ENCODE results near the gene NT5C1A. TPM values are rescaled to one million over a fixed set of nuclear protein-coding genes. Genes with fewer than 3 reads are reported as not detected.

NT5C1A gene
- total RNA-seq, 1 donor from 2014 or later, result not detected

GRCh38 chr1:39681999-39682398 lies 10.1 kb upstream of the NT5C1A start:
- H3K27me3 ChIP-seq (ENCODE audit: control insufficient read depth, insufficient read depth, low read length), result peaks cover 51% of the 10 kb centered on the region
- TF ChIP-seq CTCF (IDR thresholded peaks at IDR 0.05; ENCODE audit: insufficient read depth, low read length, poor library complexity, severe bottlenecking), result no peak
- no peak for DNase-seq (ENCODE audit: low read depth)
- no peak overlapping the region for H3K4me3 ChIP-seq (ENCODE audit: low read depth, low read length)
- H3K36me3 ChIP-seq (ENCODE audit: control insufficient read depth, insufficient read depth, low read length), result no peaks in the 10 kb centered on the region

DNA sequence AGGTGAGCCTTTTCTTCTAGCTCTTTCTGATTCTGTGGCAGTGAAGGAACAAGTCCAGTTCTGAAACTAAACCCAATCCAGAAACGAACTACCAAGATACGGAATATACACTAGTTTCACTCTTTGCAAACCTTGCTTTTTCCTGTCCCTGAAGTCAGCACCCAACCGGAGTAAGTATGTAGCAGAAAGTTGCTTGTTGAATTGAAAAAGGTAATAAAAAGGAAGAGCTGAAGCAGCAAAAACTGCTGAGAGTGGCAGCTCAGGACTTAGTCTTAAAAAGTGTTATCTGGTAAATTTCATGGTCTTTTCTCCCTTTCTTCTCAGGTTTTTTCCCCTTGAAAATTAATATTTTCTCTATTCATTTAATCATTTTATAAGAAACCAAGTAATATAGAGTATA lies 9.4 kb upstream of the NT5C1A start:
- Histone ChIP-seq H3K27me3 (ENCODE audit: control insufficient read depth, insufficient read depth, low read length) (peaks cover 44% of the 10 kb centered on the region), H3K4me3 (ENCODE audit: low read depth, low read length) (no peak overlapping the region), H3K36me3 (ENCODE audit: control insufficient read depth, insufficient read depth, low read length) (no peaks in the 10 kb centered on the region)
- DNase-seq (ENCODE audit: low read depth), result no peak
- no peak for TF ChIP-seq CTCF (IDR thresholded peaks at IDR 0.05; ENCODE audit: insufficient read depth, low read length, poor library complexity, severe bottlenecking)

- Histone ChIP-seq H3K4me3 (ENCODE audit: low read depth, low read length) (no peak overlapping the region), H3K27me3 (ENCODE audit: control insufficient read depth, insufficient read depth, low read length) (peaks cover 43% of the 10 kb centered on the region), H3K36me3 (ENCODE audit: control insufficient read depth, insufficient read depth, low read length) (no peaks in the 10 kb centered on the region)
- TF ChIP-seq CTCF (IDR thresholded peaks at IDR 0.05; ENCODE audit: insufficient read depth, low read length, poor library complexity, severe bottlenecking), result no peak
- no peak for DNase-seq (ENCODE audit: low read depth)
These were observed 8.8 kb upstream of the NT5C1A start for GRCh38 chr1:39680751-39681150.

DNA sequence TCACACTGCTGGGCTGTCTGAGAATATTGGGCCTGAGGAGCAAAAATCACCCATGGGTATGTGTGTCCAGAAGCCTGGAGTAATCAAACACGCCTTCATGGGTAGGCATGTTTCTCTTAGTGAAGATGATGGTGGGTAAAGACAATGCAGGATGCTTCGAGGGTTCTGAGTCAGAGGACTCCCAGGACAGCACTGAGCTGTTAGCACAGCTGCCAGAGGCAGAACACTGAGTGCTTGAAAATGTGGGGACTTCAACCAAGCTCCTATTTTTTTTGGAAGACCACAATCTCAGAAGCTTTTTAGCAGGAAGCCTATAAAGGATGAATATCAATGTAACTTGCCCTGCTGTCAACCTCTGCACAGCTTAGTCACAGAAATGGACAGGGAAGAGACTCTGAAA lies 7.9 kb upstream of the NT5C1A start:
- TF ChIP-seq CTCF (IDR thresholded peaks at IDR 0.05; ENCODE audit: insufficient read depth, low read length, poor library complexity, severe bottlenecking), result no peak

DNA sequence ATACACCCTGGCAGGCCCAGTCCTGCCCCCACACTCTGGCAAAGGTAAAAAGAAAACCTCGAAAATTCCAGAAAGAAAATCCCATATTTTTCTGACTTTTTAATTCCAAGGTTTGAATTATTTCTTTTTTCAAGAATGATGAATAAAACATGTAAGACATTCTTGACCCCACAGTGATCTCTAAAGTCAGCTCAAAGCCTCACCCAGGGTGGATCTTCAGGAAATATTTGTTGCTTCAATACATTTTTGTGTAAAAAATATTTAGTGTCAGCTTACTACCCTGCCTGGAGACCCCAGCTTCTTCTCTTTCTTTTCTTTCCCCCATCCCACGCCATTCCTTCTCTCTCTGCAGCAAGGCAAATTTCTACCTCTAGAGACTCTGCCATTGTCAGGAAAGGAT lies 7.0 kb upstream of the NT5C1A start:
- peaks cover 38% of the 10 kb centered on the region for H3K27me3 ChIP-seq (ENCODE audit: control insufficient read depth, insufficient read depth, low read length)
- no peak overlapping the region for H3K4me3 ChIP-seq (ENCODE audit: low read depth, low read length)
- H3K36me3 ChIP-seq (ENCODE audit: control insufficient read depth, insufficient read depth, low read length), result no peaks in the 10 kb centered on the region
- no peak for TF ChIP-seq CTCF (IDR thresholded peaks at IDR 0.05; ENCODE audit: insufficient read depth, low read length, poor library complexity, severe bottlenecking)
- no peak for DNase-seq (ENCODE audit: low read depth)

More for the DNA sequence above, 7.9 kb upstream of the NT5C1A start:
- DNase-seq (ENCODE audit: low read depth), result no peak
- Histone ChIP-seq H3K27me3 (ENCODE audit: control insufficient read depth, insufficient read depth, low read length) (peaks cover 42% of the 10 kb centered on the region), H3K4me3 (ENCODE audit: low read depth, low read length) (no peak overlapping the region), H3K36me3 (ENCODE audit: control insufficient read depth, insufficient read depth, low read length) (no peaks in the 10 kb centered on the region)

GRCh38 chr1:39677645-39678044 lies 5.7 kb upstream of the NT5C1A start:
- no peak overlapping the region for H3K4me3 ChIP-seq (ENCODE audit: low read depth, low read length)
- peaks cover 35% of the 10 kb centered on the region for H3K27me3 ChIP-seq (ENCODE audit: control insufficient read depth, insufficient read depth, low read length)
- no peaks in the 10 kb centered on the region for H3K36me3 ChIP-seq (ENCODE audit: control insufficient read depth, insufficient read depth, low read length)
- no peak for DNase-seq (ENCODE audit: low read depth)
- no peak for TF ChIP-seq CTCF (IDR thresholded peaks at IDR 0.05; ENCODE audit: insufficient read depth, low read length, poor library complexity, severe bottlenecking)
